GM12873 (cell line): ENCODE data around the gene VARS1.

ENCODE experiments used
- CTCF ChIP-seq: IDR thresholded peaks from 2 replicates; pipeline ENCODE4 v1.5.1; 2012; ENCODE audit warnings: low read depth, mild to moderate bottlenecking, moderate library complexity, low read length, control low read depth; ENCODE audit not compliant: insufficient read depth; ENCODE audit errors: missing control alignments

Gene VARS1

GRCh38 chr6:31750411-31751022 lies 45.0 kb downstream of the VARS1 start:
- TF ChIP-seq CTCF, result no peak

- TF ChIP-seq CTCF, result no peak
Observed at GRCh38 chr6:31749301-31750036, 46.1 kb downstream of the VARS1 start.
